Measurements from ENCODE around the gene IFNA4.
"Not testable (repeated sequence)": the region's sequence is repeated elsewhere in the genome, so short reads cannot be mapped to it uniquely, and the experiment has no call there.

Gene IFNA4

GRCh38 chr9:21187487-21187886 is at the start of gene IFNA4:
TSS of gene IFNA4 (minus strand) at chr9:21187587. CDS start at chr9:21187531, 56 bp downstream.
- H2AFZ ChIP-seq (ENCODE audit: low read length); DNase-seq; H3K27ac ChIP-seq (ENCODE audit: low read length); H3K9me2 ChIP-seq (replicated peaks; ENCODE audit: insufficient read depth, low read length); H3K9ac ChIP-seq (ENCODE audit: low read length); H4K20me1 ChIP-seq (ENCODE audit: insufficient read depth, low read length); H3K36me3 ChIP-seq (replicated peaks; ENCODE audit: insufficient read depth, low read length); H3K4me1 ChIP-seq (ENCODE audit: low read length); H3K27me3 ChIP-seq (replicated peaks; ENCODE audit: insufficient read depth, low read length); H3K9me3 ChIP-seq (replicated peaks; ENCODE audit: insufficient read depth, low read length); H3F3A ChIP-seq (ENCODE audit: insufficient read depth, low read length); H3K4me2 ChIP-seq (ENCODE audit: low read depth, low read length); H3K79me2 ChIP-seq (ENCODE audit: low read length); H3K4me3 ChIP-seq (ENCODE audit: low read length): not testable (repeated sequence)

- DNase-seq; H3K36me3 ChIP-seq (replicated peaks; ENCODE audit: insufficient read depth, low read length); H3K27ac ChIP-seq (ENCODE audit: low read length); H3K9me3 ChIP-seq (replicated peaks; ENCODE audit: insufficient read depth, low read length); H3K4me3 ChIP-seq (ENCODE audit: low read length); H3K9me2 ChIP-seq (replicated peaks; ENCODE audit: insufficient read depth, low read length); H3K4me1 ChIP-seq (ENCODE audit: low read length); H3F3A ChIP-seq (ENCODE audit: insufficient read depth, low read length); H3K9ac ChIP-seq (ENCODE audit: low read length); H3K27me3 ChIP-seq (replicated peaks; ENCODE audit: insufficient read depth, low read length); H2AFZ ChIP-seq (ENCODE audit: low read length); H4K20me1 ChIP-seq (ENCODE audit: insufficient read depth, low read length); H3K4me2 ChIP-seq (ENCODE audit: low read depth, low read length); H3K79me2 ChIP-seq (ENCODE audit: low read length): not testable (repeated sequence)
Observed at GRCh38 chr9:21236360-21236714, 49.0 kb upstream of the IFNA4 start.

- peak; percentile 58 for DNase-seq
- H3K27me3 ChIP-seq (replicated peaks; ENCODE audit: insufficient read depth, low read length); H3K4me3 ChIP-seq (ENCODE audit: low read length); H4K20me1 ChIP-seq (ENCODE audit: insufficient read depth, low read length); H3K9me2 ChIP-seq (replicated peaks; ENCODE audit: insufficient read depth, low read length); H3K4me2 ChIP-seq (ENCODE audit: low read depth, low read length); H3K36me3 ChIP-seq (replicated peaks; ENCODE audit: insufficient read depth, low read length); H2AFZ ChIP-seq (ENCODE audit: low read length); H3K9me3 ChIP-seq (replicated peaks; ENCODE audit: insufficient read depth, low read length); H3K4me1 ChIP-seq (ENCODE audit: low read length); H3F3A ChIP-seq (ENCODE audit: insufficient read depth, low read length); H3K27ac ChIP-seq (ENCODE audit: low read length); H3K9ac ChIP-seq (ENCODE audit: low read length); H3K79me2 ChIP-seq (ENCODE audit: low read length): not testable (repeated sequence)
- peak; percentile 46 for TF ChIP-seq CTCF (IDR thresholded peaks at IDR 0.05; ENCODE audit: low read length)
Observed at GRCh38 chr9:21235468-21236359, 48.3 kb upstream of the IFNA4 start.

- Histone ChIP-seq H3K27me3 (replicated peaks; ENCODE audit: insufficient read depth, low read length) (no peaks in the 10 kb centered on the region), H3K79me2 (ENCODE audit: low read length) (no peaks in the 10 kb centered on the region), H3K9ac (ENCODE audit: low read length) (no peak overlapping the region), H2AFZ (ENCODE audit: low read length) (no peak overlapping the region), H3F3A (ENCODE audit: insufficient read depth, low read length) (no peaks in the 10 kb centered on the region), H3K27ac (ENCODE audit: low read length) (no peak overlapping the region), H3K9me2 (replicated peaks; ENCODE audit: insufficient read depth, low read length) (no peaks in the 10 kb centered on the region), H3K4me1 (ENCODE audit: low read length) (no peaks in the 10 kb centered on the region), H3K9me3 (replicated peaks; ENCODE audit: insufficient read depth, low read length) (no peaks in the 10 kb centered on the region), H4K20me1 (ENCODE audit: insufficient read depth, low read length) (no peaks in the 10 kb centered on the region), H3K36me3 (replicated peaks; ENCODE audit: insufficient read depth, low read length) (no peaks in the 10 kb centered on the region), H3K4me3 (ENCODE audit: low read length) (no peak overlapping the region), H3K4me2 (ENCODE audit: low read depth, low read length) (no peak overlapping the region)
- no peak for DNase-seq
- TF ChIP-seq EZH2 (optimal IDR thresholded peaks at IDR 0.05; ENCODE audit: low read depth, low read length) (no peak), CTCF (IDR thresholded peaks at IDR 0.05; ENCODE audit: low read length) (no peak), EZH2phosphoT487 (IDR thresholded peaks at IDR 0.05; ENCODE audit: low read length) (no peak)
Observed at GRCh38 chr9:21234153-21234687, 46.8 kb upstream of the IFNA4 start.
